ENCODE results near the gene CRK.
A peak's percentile ranks its signal among the peaks of the same experiment; 100 is the strongest.

The CRK gene

GRCh38 chr17:1478418-1478817 is 22.4 kb upstream of the CRK start:
- Histone ChIP-seq H3K9ac (no peak overlapping the region), H4K20me1 (peaks cover 67% of the 10 kb centered on the region), H3K27me3 (no peaks in the 10 kb centered on the region), H3K9me3 (no peaks in the 10 kb centered on the region), H3K27ac (no peak overlapping the region), H3K4me3 (no peak overlapping the region), H3K4me1 (peaks cover 23% of the 10 kb centered on the region), H3K4me2 (no peak overlapping the region), H3K36me3 (peaks cover 66% of the 10 kb centered on the region)
- TF ChIP-seq Cebpa-rat (IDR thresholded peaks at IDR 0.05), result no peak

- H3K27me3 ChIP-seq, result no peaks in the 10 kb centered on the region
- H3K4me2 ChIP-seq, result peak overlapping the region; percentile 65
- H3K9ac ChIP-seq, result no peak overlapping the region
- H4K20me1 ChIP-seq, result peaks cover 78% of the 10 kb centered on the region
- no peaks in the 10 kb centered on the region for H3K9me3 ChIP-seq
- peaks cover 57% of the 10 kb centered on the region for H3K36me3 ChIP-seq
- no peak for TF ChIP-seq Cebpa-rat (IDR thresholded peaks at IDR 0.05)
- H3K4me1 ChIP-seq, result peaks cover 54% of the 10 kb centered on the region
- H3K27ac ChIP-seq, result no peak overlapping the region
- no peak overlapping the region for H3K4me3 ChIP-seq
Measured at GRCh38 chr17:1475321-1475854, 19.4 kb upstream of the CRK start.

GRCh38 chr17:1474402-1475189 is 18.6 kb upstream of the CRK start:
- Histone ChIP-seq H3K9me3 (peaks cover 4% of the 10 kb centered on the region), H4K20me1 (peaks cover 78% of the 10 kb centered on the region), H3K27ac (no peak overlapping the region), H3K36me3 (peaks cover 56% of the 10 kb centered on the region), H3K4me1 (peaks cover 61% of the 10 kb centered on the region), H3K4me3 (no peak overlapping the region), H3K27me3 (no peaks in the 10 kb centered on the region), H3K4me2 (peak overlapping the region; percentile 65), H3K9ac (no peak overlapping the region)
- no peak for TF ChIP-seq Cebpa-rat (IDR thresholded peaks at IDR 0.05)

GRCh38 chr17:1473841-1474240 is 17.8 kb upstream of the CRK start:
- H3K27me3 ChIP-seq, result no peaks in the 10 kb centered on the region
- peak overlapping the region; percentile 73 for H3K4me2 ChIP-seq
- no peak overlapping the region for H3K27ac ChIP-seq
- peaks cover 78% of the 10 kb centered on the region for H4K20me1 ChIP-seq
- no peak overlapping the region for H3K4me3 ChIP-seq
- peaks cover 63% of the 10 kb centered on the region for H3K4me1 ChIP-seq
- H3K36me3 ChIP-seq, result peaks cover 58% of the 10 kb centered on the region
- no peak overlapping the region for H3K9ac ChIP-seq
- peaks cover 12% of the 10 kb centered on the region for H3K9me3 ChIP-seq
- no peak for TF ChIP-seq Cebpa-rat (IDR thresholded peaks at IDR 0.05)

GRCh38 chr17:1473170-1473569 is 17.1 kb upstream of the CRK start:
- H3K36me3 ChIP-seq, result peaks cover 58% of the 10 kb centered on the region

GRCh38 chr17:1471911-1472821 is 16.1 kb upstream of the CRK start:
- no peak overlapping the region for H3K9ac ChIP-seq
- peaks cover 54% of the 10 kb centered on the region for H3K36me3 ChIP-seq
- H3K9me3 ChIP-seq, result peaks cover 13% of the 10 kb centered on the region
- H3K4me1 ChIP-seq, result peaks cover 68% of the 10 kb centered on the region
- no peak for TF ChIP-seq Cebpa-rat (IDR thresholded peaks at IDR 0.05)
- no peak overlapping the region for H3K27ac ChIP-seq
- H3K27me3 ChIP-seq, result no peaks in the 10 kb centered on the region
- H4K20me1 ChIP-seq, result peaks cover 63% of the 10 kb centered on the region
- H3K4me3 ChIP-seq, result no peak overlapping the region
- peak overlapping the region; percentile 73 for H3K4me2 ChIP-seq

More at GRCh38 chr17:1473170-1473569, 17.1 kb upstream of the CRK start:
- Histone ChIP-seq H3K9ac (no peak overlapping the region), H3K4me1 (peaks cover 68% of the 10 kb centered on the region), H3K27me3 (no peaks in the 10 kb centered on the region), H4K20me1 (peaks cover 73% of the 10 kb centered on the region), H3K27ac (no peak overlapping the region), H3K9me3 (peaks cover 13% of the 10 kb centered on the region), H3K4me2 (peak overlapping the region; percentile 73), H3K4me3 (no peak overlapping the region)
- TF ChIP-seq Cebpa-rat (IDR thresholded peaks at IDR 0.05), result no peak

GRCh38 chr17:1471490-1471889 is 15.5 kb upstream of the CRK start:
- peaks cover 68% of the 10 kb centered on the region for H3K4me1 ChIP-seq
- no peak overlapping the region for H3K9ac ChIP-seq
- no peak overlapping the region for H3K4me3 ChIP-seq
- TF ChIP-seq Cebpa-rat (IDR thresholded peaks at IDR 0.05), result no peak
- peak overlapping the region; percentile 73 for H3K4me2 ChIP-seq
- peaks cover 54% of the 10 kb centered on the region for H3K36me3 ChIP-seq
- no peak overlapping the region for H3K27ac ChIP-seq
- peaks cover 58% of the 10 kb centered on the region for H4K20me1 ChIP-seq
- H3K9me3 ChIP-seq, result peaks cover 13% of the 10 kb centered on the region
- no peaks in the 10 kb centered on the region for H3K27me3 ChIP-seq

GRCh38 chr17:1470755-1471462 is 14.9 kb upstream of the CRK start:
- no peak for TF ChIP-seq Cebpa-rat (IDR thresholded peaks at IDR 0.05)
- H3K9me3 ChIP-seq, result peaks cover 13% of the 10 kb centered on the region
- peak overlapping the region; percentile 73 for H3K4me2 ChIP-seq
- no peak overlapping the region for H3K27ac ChIP-seq
- no peak overlapping the region for H3K4me3 ChIP-seq
- peaks cover 53% of the 10 kb centered on the region for H3K36me3 ChIP-seq
- H4K20me1 ChIP-seq, result peaks cover 55% of the 10 kb centered on the region
- H3K4me1 ChIP-seq, result peaks cover 68% of the 10 kb centered on the region
- 0 out of 2 replicates have a peak, but pooled peaks cover under 1% of the 10 kb centered on the region for H3K27me3 ChIP-seq
- H3K9ac ChIP-seq, result no peak overlapping the region

- H3K9ac ChIP-seq, result no peak overlapping the region
- H3K36me3 ChIP-seq, result peaks cover 60% of the 10 kb centered on the region
- H3K4me3 ChIP-seq, result no peak overlapping the region
- H4K20me1 ChIP-seq, result peaks cover 55% of the 10 kb centered on the region
- peak overlapping the region; percentile 73 for H3K4me2 ChIP-seq
- H3K27ac ChIP-seq, result no peak overlapping the region
- H3K27me3 ChIP-seq, result 0 out of 2 replicates have a peak, but pooled peaks cover 7% of the 10 kb centered on the region
- peaks cover 13% of the 10 kb centered on the region for H3K9me3 ChIP-seq
- peaks cover 63% of the 10 kb centered on the region for H3K4me1 ChIP-seq
- TF ChIP-seq Cebpa-rat (IDR thresholded peaks at IDR 0.05), result no peak
Measured at GRCh38 chr17:1470071-1470754, 14.2 kb upstream of the CRK start.
